OCI-LY7 (cell line): ENCODE data around the gene GGCX.

Experiments used
- CTCF ChIP-seq: fragments of 200-600 bp; sonication (generic); conservative IDR thresholded peaks from 2 replicates; pipeline ENCODE4 v1.5.1; 2014; ENCODE audit warnings: mild to moderate bottlenecking, antibody characterized with exemption, low read length, moderate library complexity, mixed read lengths
- EZH2phosphoT487 ChIP-seq: fragments of 200-600 bp; sonication (generic); IDR thresholded peaks from 2 replicates; pipeline ENCODE4 v1.6.1; 2018; ENCODE audit warnings: low read depth, borderline replicate concordance, mild to moderate bottlenecking, mixed run types, antibody characterized with exemption, low read length, moderate library complexity, mixed read lengths

GRCh38 chr2:85584857-85585780, 23.8 kb upstream of the GGCX start:
- TF ChIP-seq CTCF (no peak), EZH2phosphoT487 (no peak)
